ENCODE measurements around the gene IL1RAPL2. TPM values are rescaled to one million over a fixed set of nuclear protein-coding genes. Genes with fewer than 3 reads are reported as not detected.

Gene IL1RAPL2
- total and polyA plus RNA-seq, 2 of the 8 experiments (the other 6 are each of a cell fraction or from before 2014, with no cell fraction given): 0.20 to 1.3 TPM

GRCh38 chrX:104902070-104902469 is 336.1 kb downstream of the IL1RAPL2 start:
- no peak overlapping the region for H3K9ac ChIP-seq (replicated peaks in 1 of 4; ENCODE audit: extremely low read depth in 1 of 4, low read depth in 3 of 4, low read length in 3 of 4)
- H3K4me1 ChIP-seq (replicated peaks in 1 of 4; ENCODE audit: control insufficient read depth in 3 of 4, insufficient read depth in 4 of 4, low read length in 3 of 4): no peaks in the 10 kb centered on the region
- no peak overlapping the region for H2BK5ac ChIP-seq (ENCODE audit: low read depth, low read length)
- no peak overlapping the region for H2BK120ac ChIP-seq (replicated peaks; ENCODE audit: low read depth, low read length)
- no peak overlapping the region for H3K18ac ChIP-seq (ENCODE audit: extremely low read depth, low read length)
- no peaks in the 10 kb centered on the region for H3K79me1 ChIP-seq (ENCODE audit: low read depth, low read length)
- POLR2A ChIA-PET (ENCODE audit: partially characterized antibody): interaction anchor here (1.1 kb wide), 1 partner anchor 9 kb away, joined by 3 read pairs; no protein-coding TSS in a partner anchor
- H3K23ac ChIP-seq (ENCODE audit: insufficient read length): no peak overlapping the region
- H2BK12ac ChIP-seq (ENCODE audit: low read depth, low read length): no peak overlapping the region
- H3K36me3 ChIP-seq (ENCODE audit: control insufficient read depth in 2 of 4, insufficient read depth in 4 of 4, low read length in 3 of 4): no peaks in the 10 kb centered on the region
- H3K56ac ChIP-seq (replicated peaks; ENCODE audit: insufficient read length, low read depth, low read length): no peak overlapping the region
- no peak overlapping the region for H4K8ac ChIP-seq (ENCODE audit: extremely low read depth, insufficient read depth, low read length)
- no peak overlapping the region for H2AK5ac ChIP-seq (ENCODE audit: low read depth, low read length)
- no peak overlapping the region for H3K27ac ChIP-seq (ENCODE audit: low read depth, low read length)
- H3K14ac ChIP-seq (ENCODE audit: insufficient read length): no peak overlapping the region
- DNase-seq (ENCODE audit: low read depth in 1 of 2, low spot score in 2 of 2): no peak
- no peak for TF ChIP-seq RNF2 (IDR thresholded peaks at IDR 0.05; ENCODE audit: borderline replicate concordance, low read depth, low read length, missing control alignments, poor library complexity, severe bottlenecking)
- TF ChIP-seq SIRT6 (IDR thresholded peaks at IDR 0.05; ENCODE audit: low read length): no peak
- TF ChIP-seq CREB1 (IDR thresholded peaks at IDR 0.05): no peak
- TF ChIP-seq RAD21 (IDR thresholded peaks at IDR 0.05 in 1 of 2, conservative IDR thresholded peaks at IDR 0.05 in 1 of 2; ENCODE audit: low read depth in 2 of 2, low read length in 2 of 2): no peak
- no peak for TF ChIP-seq SAP30 (IDR thresholded peaks at IDR 0.05; ENCODE audit: insufficient read depth, insufficient replicate concordance, low read length)
- TF ChIP-seq SIN3A (conservative IDR thresholded peaks at IDR 0.05 in 1 of 2, IDR thresholded peaks at IDR 0.05 in 1 of 2; ENCODE audit: low read depth in 1 of 2, low read length in 2 of 2): no peak
- TF ChIP-seq POU5F1 (IDR thresholded peaks at IDR 0.05; ENCODE audit: low read depth, low read length): no peak
- no peak for TF ChIP-seq TCF12 (IDR thresholded peaks at IDR 0.05; ENCODE audit: low read depth, low read length)
- TF ChIP-seq PHF8 (conservative IDR thresholded peaks at IDR 0.05; ENCODE audit: low read depth, low read length): no peak
- H2AFZ ChIP-seq (ENCODE audit: low read length): no peak overlapping the region
- CTCF ChIA-PET (ENCODE audit: partially characterized antibody): interaction anchor here (1.1 to 1.7 kb wide), 3 partner anchors 8 to 20 kb away, joined by 3 read pairs; no protein-coding TSS in a partner anchor
- no peaks in the 10 kb centered on the region for H3K23me2 ChIP-seq (ENCODE audit: low read depth, low read length)
- no peaks in the 10 kb centered on the region for H3K9me3 ChIP-seq (ENCODE audit: insufficient read depth in 2 of 2, low read depth in 1 of 2, low read length in 1 of 2)
- no peaks in the 10 kb centered on the region for H3K79me2 ChIP-seq (ENCODE audit: control insufficient read depth in 1 of 2, insufficient read depth in 2 of 2, low read length in 2 of 2)
- H3K4me3 ChIP-seq (ENCODE audit: extremely low read depth in 1 of 4, insufficient read depth in 2 of 4, low read depth in 3 of 4, low read length in 4 of 4): no peak overlapping the region
- no peak overlapping the region for H4K91ac ChIP-seq (replicated peaks; ENCODE audit: insufficient read length, low read length)
- no peaks in the 10 kb centered on the region for H3K27me3 ChIP-seq (replicated peaks in 1 of 4; ENCODE audit: control insufficient read depth in 3 of 4, extremely low read depth in 1 of 4, insufficient read depth in 3 of 4, low read length in 3 of 4)
- H3K4ac ChIP-seq (replicated peaks; ENCODE audit: insufficient read length, low read depth, low read length): no peak overlapping the region
- no peaks in the 10 kb centered on the region for H4K20me1 ChIP-seq (replicated peaks in 1 of 2; ENCODE audit: control insufficient read depth in 1 of 2, insufficient read depth in 2 of 2, low read length in 2 of 2)
- H2BK15ac ChIP-seq (ENCODE audit: low read length): no peak overlapping the region
- FAIRE-seq: no peak
- no peak overlapping the region for H2BK20ac ChIP-seq (ENCODE audit: low read length)
- 91% methylated on average over 4 of the region's 4 CpGs; no CpG with 5 or more reads in 1 of the 2 experiments for WGBS, 2 experiments (ENCODE audit: extremely low coverage in 1 of 2, insufficient coverage in 1 of 2, insufficient read length in 1 of 2, insufficient replicate concordance in 2 of 2, low coverage in 1 of 2, low lambda C conversion rate in 2 of 2, missing lambda C conversion rate in 1 of 2)
- H4K5ac ChIP-seq (ENCODE audit: insufficient read length, low read depth, low read length): no peak overlapping the region
- no peak overlapping the region for H3K4me2 ChIP-seq (ENCODE audit: insufficient read depth in 1 of 2, low read depth in 2 of 2, low read length in 2 of 2)

Measured in H1 (cell line).